ENCODE measurements around the gene ATP9A. TPM values are rescaled to one million over a fixed set of nuclear protein-coding genes. Genes with fewer than 3 reads are reported as not detected.
"Not testable (repeated sequence)": the region's sequence is repeated elsewhere in the genome, so short reads cannot be mapped to it uniquely, and the experiment has no call there.

Gene ATP9A
- total and polyA plus RNA-seq, 2 donors, result 17.9 to 25.6 TPM

GRCh38 chr20:51651921-51652549 is 116.2 kb downstream of the ATP9A start:
- 82% methylated on average over 12 of the region's 12 CpGs for whole genome bisulfite sequencing
- H3K36me3 ChIP-seq (ENCODE audit: insufficient read depth), result no peaks in the 10 kb centered on the region
- H3K4me1 ChIP-seq (ENCODE audit: insufficient read depth), result no peaks in the 10 kb centered on the region
- no peak overlapping the region for H3K27ac ChIP-seq (ENCODE audit: low read depth)
- no peak overlapping the region for H3K4me3 ChIP-seq (ENCODE audit: low read depth, low read length)
- no peak for DNase-seq (ENCODE audit: extremely low spot score)

GRCh38 chr20:51650685-51651134 is 117.5 kb downstream of the ATP9A start:
- WGBS, result 77% methylated on average over 5 of the region's 5 CpGs
- DNase-seq (ENCODE audit: extremely low spot score), result no peak
- H3K36me3 ChIP-seq (ENCODE audit: insufficient read depth), result no peaks in the 10 kb centered on the region
- H3K4me3 ChIP-seq (ENCODE audit: low read depth, low read length), result no peak overlapping the region
- no peak overlapping the region for H3K27ac ChIP-seq (ENCODE audit: low read depth)
- no peaks in the 10 kb centered on the region for H3K4me1 ChIP-seq (ENCODE audit: insufficient read depth)

GRCh38 chr20:51648571-51648947 is 119.6 kb downstream of the ATP9A start:
- 96% methylated on average over 2 of the region's 2 CpGs for WGBS
- DNase-seq (ENCODE audit: extremely low spot score), result no peak
- H3K4me1 ChIP-seq (ENCODE audit: insufficient read depth), result no peaks in the 10 kb centered on the region
- H3K27ac ChIP-seq (ENCODE audit: low read depth), result no peak overlapping the region
- H3K36me3 ChIP-seq (ENCODE audit: insufficient read depth), result no peaks in the 10 kb centered on the region
- no peak overlapping the region for H3K4me3 ChIP-seq (ENCODE audit: low read depth, low read length)

GRCh38 chr20:51647674-51648570 is 120.3 kb downstream of the ATP9A start:
- no peak overlapping the region for H3K27ac ChIP-seq (ENCODE audit: low read depth)
- 89% methylated on average over 17 of the region's 17 CpGs for WGBS
- no peak for DNase-seq (ENCODE audit: extremely low spot score)
- no peaks in the 10 kb centered on the region for H3K36me3 ChIP-seq (ENCODE audit: insufficient read depth)
- no peaks in the 10 kb centered on the region for H3K4me1 ChIP-seq (ENCODE audit: insufficient read depth)
- H3K4me3 ChIP-seq (ENCODE audit: low read depth, low read length), result no peak overlapping the region

DNA sequence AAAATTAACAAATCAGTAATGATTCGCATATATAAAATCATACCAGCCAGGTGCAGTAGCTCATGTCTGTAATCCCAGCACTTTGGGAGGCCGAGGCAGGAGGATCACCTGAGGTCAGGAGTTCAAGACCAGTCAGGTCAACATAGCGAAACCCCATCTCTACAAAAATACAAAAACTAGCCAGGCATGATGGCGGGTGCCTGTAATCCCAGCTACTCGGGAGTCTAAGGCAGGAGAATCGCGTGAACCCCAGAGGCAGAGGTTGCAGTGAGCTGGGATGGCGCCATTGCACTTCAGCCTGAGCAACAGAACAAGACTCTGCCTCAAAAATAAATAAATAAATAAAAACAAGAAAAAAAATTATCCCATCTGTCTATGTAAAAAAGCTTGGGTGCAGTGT is 124.4 kb downstream of the ATP9A start:
- not testable (repeated sequence) for H3K27ac ChIP-seq (ENCODE audit: low read depth); DNase-seq (ENCODE audit: extremely low spot score); H3K36me3 ChIP-seq (ENCODE audit: insufficient read depth); H3K4me1 ChIP-seq (ENCODE audit: insufficient read depth); H3K4me3 ChIP-seq (ENCODE audit: low read depth, low read length)
- 95% methylated on average over 8 of the region's 8 CpGs for WGBS

- 84% methylated on average over 2 of the region's 2 CpGs for WGBS
- Histone ChIP-seq H3K4me3 (ENCODE audit: low read depth, low read length) (no peak overlapping the region), H3K36me3 (ENCODE audit: insufficient read depth) (no peaks in the 10 kb centered on the region), H3K4me1 (ENCODE audit: insufficient read depth) (no peaks in the 10 kb centered on the region), H3K27ac (ENCODE audit: low read depth) (no peak overlapping the region)
- no peak for DNase-seq (ENCODE audit: extremely low spot score)
Observed at GRCh38 chr20:51643390-51643789, 124.8 kb downstream of the ATP9A start.

DNA sequence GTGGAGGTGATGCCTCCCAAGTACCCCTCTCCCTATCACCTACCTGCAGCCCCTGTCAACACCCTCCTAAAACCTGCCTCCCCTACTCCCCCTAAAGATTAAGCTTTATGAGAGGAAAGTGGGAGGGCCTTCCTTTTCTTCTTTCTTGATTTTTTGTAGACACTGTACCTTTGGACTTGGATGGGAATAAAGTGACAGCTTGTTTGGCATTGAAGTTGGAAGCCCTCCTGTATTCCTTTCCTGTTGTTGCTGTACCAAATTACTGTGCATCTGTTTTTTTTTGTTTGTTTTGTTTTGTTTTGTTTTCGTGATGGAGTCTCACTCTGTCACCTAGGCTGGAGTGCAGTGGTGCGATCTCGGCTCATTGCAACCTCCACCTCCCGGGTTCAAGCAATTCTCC is 126.3 kb downstream of the ATP9A start:
- Histone ChIP-seq H3K36me3 (ENCODE audit: insufficient read depth) (no peaks in the 10 kb centered on the region), H3K4me1 (ENCODE audit: insufficient read depth) (no peaks in the 10 kb centered on the region), H3K27ac (ENCODE audit: low read depth) (no peak overlapping the region), H3K4me3 (ENCODE audit: low read depth, low read length) (no peak overlapping the region)
- WGBS, result 92% methylated on average over 4 of the region's 4 CpGs
- DNase-seq (ENCODE audit: extremely low spot score), result no peak

- Histone ChIP-seq H3K4me3 (ENCODE audit: low read depth, low read length) (no peak overlapping the region), H3K27ac (ENCODE audit: low read depth) (no peak overlapping the region), H3K36me3 (ENCODE audit: insufficient read depth) (no peaks in the 10 kb centered on the region), H3K4me1 (ENCODE audit: insufficient read depth) (no peaks in the 10 kb centered on the region)
- WGBS, result 53% methylated on average over 3 of the region's 3 CpGs
- no peak for DNase-seq (ENCODE audit: extremely low spot score)
Observed at GRCh38 chr20:51640743-51641142, 127.4 kb downstream of the ATP9A start.

DNA sequence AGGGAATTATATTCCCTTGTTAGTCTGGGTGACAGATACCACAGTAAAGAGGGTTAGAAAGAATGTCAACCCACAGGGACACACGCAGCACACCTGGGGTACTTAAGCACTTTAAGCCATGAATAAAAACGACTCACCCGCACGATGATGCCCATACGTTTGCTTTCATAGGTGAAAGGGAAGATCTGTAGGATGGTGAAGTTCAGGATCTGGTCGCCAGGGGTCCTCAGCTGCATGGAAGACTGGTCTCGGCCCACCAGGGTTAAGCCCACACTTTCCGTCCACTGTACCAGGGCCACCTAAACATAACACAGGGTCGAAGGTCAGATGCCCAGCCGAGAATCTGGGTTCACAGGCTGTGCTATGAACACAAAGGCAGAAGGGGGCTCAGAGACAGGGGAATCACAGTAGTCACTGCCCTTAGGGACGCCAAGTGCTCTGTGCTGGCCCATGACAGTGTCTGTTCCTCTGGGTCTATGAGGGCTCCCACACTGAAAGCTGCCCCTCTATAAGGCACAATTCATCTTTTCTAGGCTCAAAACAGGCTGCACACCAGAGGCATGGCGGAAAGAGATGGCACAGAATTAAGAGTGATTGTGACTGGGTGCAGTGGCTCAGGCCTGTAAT is 128.9 kb downstream of the ATP9A start:
- H3K4me1 ChIP-seq (ENCODE audit: insufficient read depth), result no peaks in the 10 kb centered on the region
- H3K36me3 ChIP-seq (ENCODE audit: insufficient read depth), result no peaks in the 10 kb centered on the region
- WGBS, result 33% methylated on average over 12 of the region's 12 CpGs
- H3K27ac ChIP-seq (ENCODE audit: low read depth), result no peak overlapping the region
- H3K4me3 ChIP-seq (ENCODE audit: low read depth, low read length), result no peak overlapping the region
- no peak for DNase-seq (ENCODE audit: extremely low spot score)

GRCh38 chr20:51637241-51637640 is 130.9 kb downstream of the ATP9A start:
- WGBS, result 95% methylated on average over 8 of the region's 8 CpGs
- no peak for DNase-seq (ENCODE audit: extremely low spot score)
- no peak overlapping the region for H3K27ac ChIP-seq (ENCODE audit: low read depth)
- no peaks in the 10 kb centered on the region for H3K4me1 ChIP-seq (ENCODE audit: insufficient read depth)
- H3K4me3 ChIP-seq (ENCODE audit: low read depth, low read length), result no peak overlapping the region
- H3K36me3 ChIP-seq (ENCODE audit: insufficient read depth), result no peaks in the 10 kb centered on the region

DNA sequence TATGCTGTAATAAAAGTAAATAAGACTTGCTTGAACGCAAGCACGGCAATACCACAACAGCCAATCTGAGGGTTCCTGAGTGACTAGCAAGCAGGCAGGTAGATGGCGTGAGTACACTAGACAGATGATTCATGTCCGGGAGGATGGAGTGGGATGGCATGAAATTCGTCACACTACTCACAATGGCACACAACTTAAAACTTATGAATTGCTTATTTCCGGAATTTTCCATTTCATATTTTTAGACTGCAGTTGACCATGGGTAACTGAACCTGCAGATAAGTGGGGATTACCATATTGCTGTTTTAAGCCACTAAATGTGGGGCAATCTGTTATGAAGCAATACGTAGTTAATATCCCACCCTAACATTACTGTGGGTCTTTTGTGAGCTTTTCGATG is 132.1 kb downstream of the ATP9A start:
- DNase-seq (ENCODE audit: extremely low spot score), result no peak
- Histone ChIP-seq H3K4me3 (ENCODE audit: low read depth, low read length) (no peak overlapping the region), H3K27ac (ENCODE audit: low read depth) (no peak overlapping the region), H3K4me1 (ENCODE audit: insufficient read depth) (no peaks in the 10 kb centered on the region), H3K36me3 (ENCODE audit: insufficient read depth) (no peaks in the 10 kb centered on the region)
- WGBS, result 95% methylated on average over 8 of the region's 8 CpGs

GRCh38 chr20:51635680-51636079 is 132.5 kb downstream of the ATP9A start:
- WGBS, result 98% methylated on average over 2 of the region's 2 CpGs
- Histone ChIP-seq H3K4me1 (ENCODE audit: insufficient read depth) (peaks cover 1% of the 10 kb centered on the region), H3K4me3 (ENCODE audit: low read depth, low read length) (no peak overlapping the region), H3K27ac (ENCODE audit: low read depth) (no peak overlapping the region), H3K36me3 (ENCODE audit: insufficient read depth) (no peaks in the 10 kb centered on the region)
- no peak for DNase-seq (ENCODE audit: extremely low spot score)

- Histone ChIP-seq H3K36me3 (ENCODE audit: insufficient read depth) (no peaks in the 10 kb centered on the region), H3K4me3 (ENCODE audit: low read depth, low read length) (no peak overlapping the region), H3K27ac (ENCODE audit: low read depth) (no peak overlapping the region), H3K4me1 (ENCODE audit: insufficient read depth) (peaks cover 3% of the 10 kb centered on the region)
- no peak for DNase-seq (ENCODE audit: extremely low spot score)
- WGBS, result 83% methylated on average over 5 of the region's 5 CpGs
Observed at GRCh38 chr20:51634877-51635276, 133.3 kb downstream of the ATP9A start.

GRCh38 chr20:51634257-51634656 is 133.9 kb downstream of the ATP9A start:
- Histone ChIP-seq H3K4me1 (ENCODE audit: insufficient read depth) (peaks cover 3% of the 10 kb centered on the region), H3K27ac (ENCODE audit: low read depth) (no peak overlapping the region), H3K4me3 (ENCODE audit: low read depth, low read length) (no peak overlapping the region), H3K36me3 (ENCODE audit: insufficient read depth) (no peaks in the 10 kb centered on the region)
- 84% methylated on average over 9 of the region's 9 CpGs for WGBS
- DNase-seq (ENCODE audit: extremely low spot score), result no peak

All from urinary bladder (tissue), 4 donors.